IMR-90 (cell line): ENCODE data around the gene NDUFS3. TPM values are rescaled to one million over a fixed set of nuclear protein-coding genes. Genes with fewer than 3 reads are reported as not detected.

Experiments used
- ATAC-seq: fragments of 200-7000 bp; cut with Tn5 transposase; 2 replicates; pipeline ENCODE4 v1.9.1; 2020; ENCODE audit warnings: low read depth, mild to moderate bottlenecking, moderate library complexity
- BruUV-seq: library from RNA; stranded (reverse); fragments of 400-500 nt; replicated peaks from 2 replicates; lab custom pipeline; 2021; lab: Mats Ljungman, UMichigan
- CTCF ChIA-PET: fragments of 300-600 bp; formaldehyde crosslinking; extraction: SDS; loops from one replicate; lab custom pipeline; 2021; ENCODE audit warnings: antibody characterized with exemption; lab: Yijun Ruan, JAX
- POLR2A ChIA-PET: fragments of 300-600 bp; sonication (Branson Sonifier 250); formaldehyde crosslinking; loops from one replicate; lab custom pipeline; 2022; ENCODE audit warnings: antibody characterized with exemption; ENCODE audit not compliant: unreplicated experiment; lab: Charles Lee
- DNase-seq: peaks from one replicate; pipeline ENCODE4 v3.0.0; 2013
- H2AFZ ChIP-seq: replicated peaks from 2 replicates; pipeline ENCODE3; 2013; ENCODE audit warnings: low read length, mild to moderate bottlenecking; ENCODE audit not compliant: poor library complexity
- H2AK5ac ChIP-seq: 2 replicates; pipeline ENCODE4 v1.6.1; 2013; ENCODE audit warnings: low read depth, low read length, inconsistent platforms
- H2AK9ac ChIP-seq: replicated peaks from 2 replicates; pipeline ENCODE3; 2013; ENCODE audit warnings: mild to moderate bottlenecking, low read depth, low read length, moderate library complexity; ENCODE audit not compliant: poor library complexity
- H2BK120ac ChIP-seq: 2 replicates; pipeline ENCODE4 v1.6.1; 2013; ENCODE audit warnings: low read depth, low read length, inconsistent platforms
- H2BK15ac ChIP-seq: 3 replicates; pipeline ENCODE4 v1.6.1; 2013; ENCODE audit warnings: low read depth, low read length, inconsistent platforms
- H2BK20ac ChIP-seq: 2 replicates; pipeline ENCODE4 v1.6.1; 2013; ENCODE audit warnings: low read depth, mild to moderate bottlenecking, inconsistent platforms, low read length, moderate library complexity
- H2BK5ac ChIP-seq: 2 replicates; pipeline ENCODE4 v1.6.1; 2013; ENCODE audit warnings: mild to moderate bottlenecking, low read depth, low read length, inconsistent platforms; ENCODE audit not compliant: poor library complexity, severe bottlenecking
- H3K14ac ChIP-seq: replicated peaks from 2 replicates; pipeline ENCODE4 v1.6.1; 2013; ENCODE audit warnings: low read depth, low read length, inconsistent platforms
- H3K18ac ChIP-seq: 2 replicates; pipeline ENCODE4 v1.6.1; 2013; ENCODE audit warnings: low read depth, low read length, control low read depth
- H3K23ac ChIP-seq: 2 replicates; pipeline ENCODE4 v1.6.1; 2013; ENCODE audit warnings: low read depth, low read length, inconsistent platforms
- H3K27ac ChIP-seq: 2 replicates; pipeline ENCODE4 v1.5.1; 2013; ENCODE audit warnings: mild to moderate bottlenecking, control low read depth, low read length; ENCODE audit not compliant: insufficient read depth
- H3K27me3 ChIP-seq: 2 replicates; pipeline ENCODE4 v1.6.1; 2013; ENCODE audit warnings: low read length; ENCODE audit not compliant: control insufficient read depth, insufficient read depth
- H3K36me3 ChIP-seq: 2 replicates; pipeline ENCODE4 v1.6.1; 2013; ENCODE audit warnings: low read length, mixed read lengths; ENCODE audit not compliant: control insufficient read depth, insufficient read depth
- H3K4ac ChIP-seq: 2 replicates; pipeline ENCODE4 v1.6.1; 2013; ENCODE audit warnings: low read depth, low read length, inconsistent platforms
- H3K4me1 ChIP-seq: 2 replicates; pipeline ENCODE4 v1.6.1; 2013; ENCODE audit warnings: low read length, mixed read lengths; ENCODE audit not compliant: control insufficient read depth, insufficient read depth
- H3K4me2 ChIP-seq: 2 replicates; pipeline ENCODE4 v1.6.1; 2013; ENCODE audit warnings: low read depth, mild to moderate bottlenecking, control low read depth, low read length, moderate library complexity
- H3K4me3 ChIP-seq: 2 replicates; pipeline ENCODE4 v1.5.1; 2013; ENCODE audit warnings: low read depth, mild to moderate bottlenecking, control low read depth, low read length, moderate library complexity; ENCODE audit not compliant: insufficient read depth
- H3K56ac ChIP-seq: 2 replicates; pipeline ENCODE4 v1.6.1; 2013; ENCODE audit warnings: low read length, inconsistent platforms; ENCODE audit not compliant: insufficient read depth; ENCODE audit errors: extremely low read depth
- H3K79me1 ChIP-seq, 2 experiments: 2 replicates each; pipeline ENCODE4 v1.6.1; 2013; ENCODE audit warnings: low read length in 2 of 2, inconsistent platforms in 1 of 2, low read depth in 1 of 2
- H3K9ac ChIP-seq: 2 replicates; pipeline ENCODE4 v1.6.1; 2013; ENCODE audit warnings: low read depth, low read length, control low read depth
- H3K9me1 ChIP-seq: 2 replicates; pipeline ENCODE4 v1.6.1; 2013; ENCODE audit warnings: low read length, inconsistent platforms; ENCODE audit not compliant: insufficient read depth
- H3K9me3 ChIP-seq: 2 replicates; pipeline ENCODE4 v1.6.1; 2013; ENCODE audit warnings: low read length; ENCODE audit not compliant: control insufficient read depth, insufficient read depth
- H4K20me1 ChIP-seq: 2 replicates; pipeline ENCODE4 v1.6.1; 2013; ENCODE audit warnings: low read length, inconsistent platforms; ENCODE audit not compliant: insufficient read depth
- H4K5ac ChIP-seq: 2 replicates; pipeline ENCODE4 v1.6.1; 2013; ENCODE audit warnings: mild to moderate bottlenecking, low read depth, low read length, control low read depth
- H4K8ac ChIP-seq, 2 experiments: 2 replicates each; pipeline ENCODE4 v1.6.1; 2013; ENCODE audit warnings: low read depth in 2 of 2, low read length in 2 of 2, control low read depth in 1 of 2, inconsistent platforms in 1 of 2
- H4K91ac ChIP-seq: 2 replicates; pipeline ENCODE4 v1.6.1; 2013; ENCODE audit warnings: low read depth, low read length, inconsistent platforms; ENCODE audit not compliant: insufficient read depth
- BHLHE40 ChIP-seq: fragments of 150-350 bp; IDR thresholded peaks from 2 replicates; pipeline ENCODE4 v1.6.1; 2016; ENCODE audit warnings: mild to moderate bottlenecking, low read depth, low read length
- CEBPB ChIP-seq: IDR thresholded peaks from 2 replicates; pipeline ENCODE4 v1.6.1; 2012; ENCODE audit warnings: low read depth, low read length, improper control_type of control experiment
- FOS ChIP-seq: fragments of 150-350 bp; IDR thresholded peaks from 2 replicates; pipeline ENCODE4 v1.6.1; 2016; ENCODE audit warnings: low read depth, low read length
- MAFK ChIP-seq: IDR thresholded peaks from 2 replicates; pipeline ENCODE4 v1.6.1; 2012; ENCODE audit warnings: low read depth, low read length, improper control_type of control experiment
- MXI1 ChIP-seq: IDR thresholded peaks from 2 replicates; pipeline ENCODE4 v1.6.1; 2012; ENCODE audit warnings: low read depth, mild to moderate bottlenecking, low read length, moderate library complexity, borderline replicate concordance
- NFE2L2 ChIP-seq: fragments of 150-350 bp; IDR thresholded peaks from 2 replicates; pipeline ENCODE4 v1.6.1; 2016; ENCODE audit warnings: low read depth, mild to moderate bottlenecking, low read length
- RAD21 ChIP-seq: IDR thresholded peaks from 2 replicates; pipeline ENCODE4 v1.6.1; 2012; ENCODE audit warnings: low read length, improper control_type of control experiment
- RCOR1 ChIP-seq: IDR thresholded peaks from 2 replicates; pipeline ENCODE4 v1.6.1; 2012; ENCODE audit warnings: mild to moderate bottlenecking, low read length, improper control_type of control experiment; ENCODE audit not compliant: insufficient replicate concordance
- SMC3 ChIP-seq: fragments of 150-350 bp; IDR thresholded peaks from 2 replicates; pipeline ENCODE4 v1.6.1; 2016; ENCODE audit warnings: low read depth, mild to moderate bottlenecking, antibody characterized with exemption, low read length, moderate library complexity
- WGBS, 2 experiments: methylation state at CpG; one replicate each; pipeline versions ENCODE4 v1.1.5 to v1.1.7; 2013; ENCODE audit warnings: missing lambda C conversion rate in 2 of 2; ENCODE audit not compliant: insufficient read length in 1 of 2; ENCODE audit errors: extremely low coverage in 2 of 2; 5-methylcytosine and 5-hydroxymethylcytosine counted together
- dilution Hi-C: fragments of 300-500 bp; cut with HindIII; formaldehyde crosslinking; loops from one replicate; pipeline ENCODE4 v1.14.3; 2018; ENCODE audit warnings: low sequenced_read_pairs; ENCODE audit not compliant: unreplicated experiment
- in situ Hi-C: fragments of 300-500 bp; cut with MboI; formaldehyde crosslinking; loops from 3 replicates; pipeline ENCODE4 v1.14.3; 2019; ENCODE audit warnings: low sequenced_read_pairs, inconsistent platforms, mixed read lengths
- intact Hi-C: fragments of 100-400 bp; cut with micrococcal nuclease; formaldehyde crosslinking; loops from 2 replicates; pipeline ENCODE4 v1.10.0; 2022
- polyA plus RNA-seq, 3 experiments: library from polyadenylated mRNA; depleted of rRNA; stranded (reverse); fragments of >200 nt; gene quantifications; 2 replicates each; pipeline ENCODE4 v1.2.3, GENCODE V29; 2012; ENCODE audit warnings: low replicate concordance in 1 of 3
- total RNA-seq: library from RNA; depleted of rRNA; stranded (reverse); fragments of >200 nt; gene quantifications from 2 replicates; pipeline ENCODE4 v1.2.3, GENCODE V29; 2012
- TF ChIP-seq, protein P1 (sequence below): fragments of 150-350 bp; IDR thresholded peaks from 2 replicates; pipeline ENCODE4 v1.6.1; 2016; ENCODE audit warnings: low read depth, mild to moderate bottlenecking, low read length, moderate library complexity, borderline replicate concordance
- TF ChIP-seq, protein P2 (sequence below): fragments of 150-350 bp; IDR thresholded peaks from 2 replicates; pipeline ENCODE4 v1.6.1; 2017; ENCODE audit warnings: mild to moderate bottlenecking, antibody characterized with exemption, low read length, low read depth
- TF ChIP-seq, protein P3 (sequence below): conservative IDR thresholded peaks from 2 replicates; pipeline ENCODE4 v1.5.1; 2012; ENCODE audit warnings: mild to moderate bottlenecking, low read depth, low read length, improper control_type of control experiment

NDUFS3 gene
- total and polyA plus RNA-seq, 2 of the 4 experiments (the other 2 are of a cell fraction) = 77.1 to 108 TPM

DNA sequence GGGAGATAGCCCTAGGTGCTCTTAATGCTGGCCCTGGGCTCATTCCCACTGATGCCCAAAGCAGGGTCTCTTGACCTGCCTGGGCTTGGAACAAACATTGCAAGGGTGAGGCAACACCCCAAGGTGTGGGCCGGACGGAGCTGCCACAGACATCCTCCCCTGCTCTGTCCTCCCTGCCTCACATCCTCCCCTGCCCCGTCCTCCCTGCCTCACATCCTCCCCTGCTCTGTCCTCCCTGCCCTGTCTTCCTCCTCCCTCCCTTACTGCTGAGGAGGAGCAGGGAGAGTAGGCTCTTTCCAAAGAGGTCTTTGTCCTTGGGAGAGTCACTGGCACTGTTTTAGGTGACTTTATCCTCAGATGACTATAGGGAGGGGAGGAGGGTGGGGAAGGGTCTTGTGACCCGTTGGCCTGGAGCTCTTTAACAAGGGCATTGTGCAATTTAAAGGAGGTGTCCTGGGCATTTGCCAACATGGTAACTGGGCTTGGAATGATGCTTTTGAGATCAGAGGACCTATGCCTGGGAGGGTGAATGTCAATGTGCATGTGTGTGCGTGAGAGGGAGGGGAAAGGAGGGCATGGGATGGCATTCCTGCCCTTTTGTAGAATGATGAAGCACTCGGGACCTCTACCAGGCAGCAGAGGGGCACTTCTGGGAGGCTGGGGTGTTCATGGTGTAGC, 8.3 kb downstream of the NDUFS3 start (continued):
- TF ChIP-seq, protein P1, sequence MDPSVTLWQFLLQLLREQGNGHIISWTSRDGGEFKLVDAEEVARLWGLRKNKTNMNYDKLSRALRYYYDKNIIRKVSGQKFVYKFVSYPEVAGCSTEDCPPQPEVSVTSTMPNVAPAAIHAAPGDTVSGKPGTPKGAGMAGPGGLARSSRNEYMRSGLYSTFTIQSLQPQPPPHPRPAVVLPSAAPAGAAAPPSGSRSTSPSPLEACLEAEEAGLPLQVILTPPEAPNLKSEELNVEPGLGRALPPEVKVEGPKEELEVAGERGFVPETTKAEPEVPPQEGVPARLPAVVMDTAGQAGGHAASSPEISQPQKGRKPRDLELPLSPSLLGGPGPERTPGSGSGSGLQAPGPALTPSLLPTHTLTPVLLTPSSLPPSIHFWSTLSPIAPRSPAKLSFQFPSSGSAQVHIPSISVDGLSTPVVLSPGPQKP = no peak
- no peak for TF ChIP-seq CEBPB

DNA sequence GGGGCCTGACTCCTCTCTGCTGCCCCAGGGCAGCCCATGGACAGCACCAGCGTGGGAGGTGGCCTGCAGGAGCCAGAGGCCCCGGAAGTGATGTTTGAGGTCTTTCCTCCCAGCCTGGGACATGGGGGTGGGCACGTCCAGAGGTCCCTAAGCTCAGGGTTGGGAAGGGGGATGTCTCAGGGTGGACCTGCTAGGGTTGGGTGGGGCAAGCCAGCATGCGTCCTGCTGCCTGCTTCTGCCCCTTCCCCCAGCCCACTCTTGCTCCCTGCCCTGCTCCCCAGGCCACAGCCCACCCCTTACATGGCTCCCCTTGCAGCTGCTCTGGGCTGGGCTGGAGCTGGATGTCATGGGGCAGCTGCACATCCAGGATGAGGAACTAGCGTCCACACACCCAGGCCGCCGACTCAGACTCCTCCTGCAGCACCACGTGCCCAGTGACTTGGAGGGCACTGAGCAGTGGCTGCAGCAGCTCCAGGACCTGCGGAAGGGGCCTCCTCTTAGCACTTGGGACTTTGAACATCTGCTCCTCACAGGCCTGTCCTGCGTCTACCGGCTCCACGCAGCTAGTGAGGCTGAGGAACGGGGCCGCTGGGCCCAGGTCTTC, 9.0 kb downstream of the NDUFS3 start:
- Histone ChIP-seq H3K23ac (no peak overlapping the region), H4K91ac (no peak overlapping the region), H2AK9ac (no peak overlapping the region), H3K4me2 (no peak overlapping the region), H3K9me3 (peaks cover 3% of the 10 kb centered on the region), H3K4me1 (no peaks in the 10 kb centered on the region), H3K14ac (no peak overlapping the region), H3K27me3 (peaks cover 25% of the 10 kb centered on the region), H3K9ac (no peak overlapping the region), H2BK120ac (no peak overlapping the region), H3K79me1 (no peaks in the 10 kb centered on the region), H3K56ac (no peak overlapping the region), H3K27ac (no peak overlapping the region), H3K36me3 (peaks cover 18% of the 10 kb centered on the region), H2AK5ac (no peak overlapping the region), H3K4ac (no peak overlapping the region), H4K8ac (no peak overlapping the region), H4K20me1 (no peaks in the 10 kb centered on the region), H3K9me1 (no peaks in the 10 kb centered on the region), H2BK20ac (no peak overlapping the region), H3K18ac (no peak overlapping the region), H2BK15ac (no peak overlapping the region), H4K5ac (no peak overlapping the region), H2AFZ (no peak overlapping the region), H3K4me3 (no peak overlapping the region), H2BK5ac (no peak overlapping the region)
- 88% methylated on average over 5 of the region's 14 CpGs; no CpG with 5 or more reads in 1 of the 2 experiments for WGBS, 2 experiments
- no TSS peak for BruUV-seq
- in situ Hi-C loops = no loop called here
- DNase-seq = no peak
- no peak; the same call in 1 of the 2 replicates for ATAC-seq
- POLR2A ChIA-PET = no interaction called here
- CTCF ChIA-PET = no interaction called here
- dilution Hi-C loops = no loop called here
- intact Hi-C loops = no loop called here
- TF ChIP-seq MAFK = no peak
- TF ChIP-seq RAD21 = no peak
- no peak for TF ChIP-seq BHLHE40
- TF ChIP-seq, protein P2, sequence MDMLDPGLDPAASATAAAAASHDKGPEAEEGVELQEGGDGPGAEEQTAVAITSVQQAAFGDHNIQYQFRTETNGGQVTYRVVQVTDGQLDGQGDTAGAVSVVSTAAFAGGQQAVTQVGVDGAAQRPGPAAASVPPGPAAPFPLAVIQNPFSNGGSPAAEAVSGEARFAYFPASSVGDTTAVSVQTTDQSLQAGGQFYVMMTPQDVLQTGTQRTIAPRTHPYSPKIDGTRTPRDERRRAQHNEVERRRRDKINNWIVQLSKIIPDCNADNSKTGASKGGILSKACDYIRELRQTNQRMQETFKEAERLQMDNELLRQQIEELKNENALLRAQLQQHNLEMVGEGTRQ = no peak
- no peak for TF ChIP-seq SMC3
- no peak for TF ChIP-seq FOS
- TF ChIP-seq MXI1 = no peak
- no peak for TF ChIP-seq CEBPB
- no peak for TF ChIP-seq RCOR1
- TF ChIP-seq NFE2L2 = no peak
- TF ChIP-seq, protein P3, sequence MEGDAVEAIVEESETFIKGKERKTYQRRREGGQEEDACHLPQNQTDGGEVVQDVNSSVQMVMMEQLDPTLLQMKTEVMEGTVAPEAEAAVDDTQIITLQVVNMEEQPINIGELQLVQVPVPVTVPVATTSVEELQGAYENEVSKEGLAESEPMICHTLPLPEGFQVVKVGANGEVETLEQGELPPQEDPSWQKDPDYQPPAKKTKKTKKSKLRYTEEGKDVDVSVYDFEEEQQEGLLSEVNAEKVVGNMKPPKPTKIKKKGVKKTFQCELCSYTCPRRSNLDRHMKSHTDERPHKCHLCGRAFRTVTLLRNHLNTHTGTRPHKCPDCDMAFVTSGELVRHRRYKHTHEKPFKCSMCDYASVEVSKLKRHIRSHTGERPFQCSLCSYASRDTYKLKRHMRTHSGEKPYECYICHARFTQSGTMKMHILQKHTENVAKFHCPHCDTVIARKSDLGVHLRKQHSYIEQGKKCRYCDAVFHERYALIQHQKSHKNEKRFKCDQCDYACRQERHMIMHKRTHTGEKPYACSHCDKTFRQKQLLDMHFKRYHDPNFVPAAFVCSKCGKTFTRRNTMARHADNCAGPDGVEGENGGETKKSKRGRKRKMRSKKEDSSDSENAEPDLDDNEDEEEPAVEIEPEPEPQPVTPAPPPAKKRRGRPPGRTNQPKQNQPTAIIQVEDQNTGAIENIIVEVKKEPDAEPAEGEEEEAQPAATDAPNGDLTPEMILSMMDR = no peak
